HepG2 (cell line): ENCODE results near the gene JOSD1. TPM values are rescaled to one million over a fixed set of nuclear protein-coding genes. Genes with fewer than 3 reads are reported as not detected.

Experiments used
- ARID2 ChIP-seq: sonication (generic); formaldehyde crosslinking; IDR thresholded peaks from 2 replicates; pipeline ENCODE4 v1.8.1; 2022; ENCODE audit warnings: mild to moderate bottlenecking, missing genetic modification reagents, borderline replicate concordance
- ESRRA ChIP-seq: sonication (generic); formaldehyde crosslinking; IDR thresholded peaks from 2 replicates; pipeline ENCODE4 v1.5.1; 2020; ENCODE audit warnings: mild to moderate bottlenecking, low read depth, missing genetic modification reagents
- GATAD1 ChIP-seq: IDR thresholded peaks from 2 replicates; pipeline ENCODE4 v1.6.1; 2016; ENCODE audit warnings: missing genetic modification reagents, missing compliant biosample characterization
- HNF4A ChIP-seq: sonication (generic); formaldehyde crosslinking; IDR thresholded peaks from 2 replicates; pipeline ENCODE4 v1.4.0; 2020; ENCODE audit warnings: missing genetic modification reagents
- HOXA3 ChIP-seq: sonication (generic); formaldehyde crosslinking; IDR thresholded peaks from 2 replicates; pipeline ENCODE4 v1.5.0; 2020; ENCODE audit warnings: missing genetic modification reagents
- JDP2 ChIP-seq: sonication (generic); formaldehyde crosslinking; IDR thresholded peaks from 2 replicates; pipeline ENCODE4 v1.8.1; 2022; ENCODE audit warnings: missing genetic modification reagents, borderline replicate concordance
- KLF13 ChIP-seq: sonication (generic); formaldehyde crosslinking; IDR thresholded peaks from 2 replicates; pipeline ENCODE4 v1.4.0; 2020; ENCODE audit warnings: mild to moderate bottlenecking, missing genetic modification reagents
- KLF15 ChIP-seq: sonication (generic); formaldehyde crosslinking; IDR thresholded peaks from 2 replicates; pipeline ENCODE4 v1.8.1; 2023; ENCODE audit warnings: borderline replicate concordance, mild to moderate bottlenecking, inconsistent platforms, missing genetic modification reagents, mixed read lengths
- LCORL ChIP-seq, 2 experiments: fragments of 450-650 bp in 1 of 2; sonication (generic) in 1 of 2; formaldehyde crosslinking in 1 of 2; IDR thresholded peaks; 2 replicates each; pipeline versions ENCODE4 v1.5.0 to v1.6.1; 2017 to 2020; ENCODE audit warnings: antibody characterized with exemption in 1 of 2, missing genetic modification reagents in 1 of 2
- RXRB ChIP-seq: IDR thresholded peaks from 2 replicates; pipeline ENCODE4 v1.6.1; 2016; ENCODE audit warnings: borderline replicate concordance, missing genetic modification reagents, missing compliant biosample characterization
- SNRNP70 ChIP-seq: fragments of 200-400 bp; formaldehyde crosslinking; IDR thresholded peaks from 2 replicates; pipeline ENCODE4 v1.6.1; 2017; ENCODE audit warnings: mild to moderate bottlenecking, low read depth, low read length, moderate library complexity
- TAF1 ChIP-seq: sonication (generic); formaldehyde crosslinking; IDR thresholded peaks from 2 replicates; pipeline ENCODE4 v1.4.0; 2020; ENCODE audit warnings: missing genetic modification reagents
- TBX2 ChIP-seq: sonication (generic); formaldehyde crosslinking; IDR thresholded peaks from 2 replicates; pipeline ENCODE4 v1.5.0; 2020; ENCODE audit warnings: missing genetic modification reagents, mild to moderate bottlenecking, borderline replicate concordance
- TCF12 ChIP-seq, 2 experiments: fragments of 450-650 bp in 1 of 2; sonication (generic) in 1 of 2; formaldehyde crosslinking in 1 of 2; IDR thresholded peaks; 2 replicates each; pipeline versions ENCODE4 v1.6.1 to v1.8.0; 2017 to 2022; ENCODE audit warnings: antibody characterized with exemption in 1 of 2, mild to moderate bottlenecking in 1 of 2, missing genetic modification reagents in 1 of 2, moderate library complexity in 1 of 2
- ZNF333 ChIP-seq: sonication (generic); formaldehyde crosslinking; IDR thresholded peaks from 2 replicates; pipeline ENCODE4 v1.4.0; 2020; ENCODE audit warnings: mild to moderate bottlenecking, missing genetic modification reagents, borderline replicate concordance
- ZNF335 ChIP-seq: sonication (generic); formaldehyde crosslinking; IDR thresholded peaks from 2 replicates; pipeline ENCODE4 v1.4.0; 2020; ENCODE audit warnings: missing genetic modification reagents
- ZNF672 ChIP-seq: sonication (generic); formaldehyde crosslinking; IDR thresholded peaks from 2 replicates; pipeline ENCODE4 v1.8.1; 2022; ENCODE audit warnings: missing genetic modification reagents
- ZNF792 ChIP-seq: IDR thresholded peaks from 2 replicates; pipeline ENCODE4 v1.6.1; 2016
- ZSCAN29 ChIP-seq: sonication (generic); formaldehyde crosslinking; conservative IDR thresholded peaks from 2 replicates; pipeline ENCODE4 v1.4.0; 2020; ENCODE audit warnings: mild to moderate bottlenecking, missing genetic modification reagents
- polyA plus RNA-seq, 8 experiments: library from polyadenylated mRNA; depleted of rRNA in 3 of 8; stranded (reverse) in 7 of 8; unstranded in 1 of 8; fragments of >200 nt; fragmentation: Illumina TruSeq in 4 of 8; extraction: Trizol in 4 of 8; gene quantifications; 2 replicates each; pipeline versions ENCODE4 v1.2.1 to v1.2.3, GENCODE V29; 2011 to 2016; ENCODE audit warnings: low read depth in 4 of 8, missing spikeins in 1 of 8, mixed read lengths in 1 of 8; ENCODE audit not compliant: insufficient read depth in 1 of 8
- total RNA-seq, 5 experiments: library from RNA; depleted of rRNA; stranded (reverse); fragments of >200 nt; fragmentation: Illumina TruSeq; extraction: Trizol; gene quantifications; 2 replicates each; pipeline ENCODE4 v1.2.3, GENCODE V29; 2016; ENCODE audit warnings: low read depth in 1 of 5

JOSD1 gene
- total and polyA plus RNA-seq, 2 of the 13 experiments (the other 11 are each of a cell fraction or from before 2014, with no cell fraction given): 31.7 to 38.4 TPM

DNA sequence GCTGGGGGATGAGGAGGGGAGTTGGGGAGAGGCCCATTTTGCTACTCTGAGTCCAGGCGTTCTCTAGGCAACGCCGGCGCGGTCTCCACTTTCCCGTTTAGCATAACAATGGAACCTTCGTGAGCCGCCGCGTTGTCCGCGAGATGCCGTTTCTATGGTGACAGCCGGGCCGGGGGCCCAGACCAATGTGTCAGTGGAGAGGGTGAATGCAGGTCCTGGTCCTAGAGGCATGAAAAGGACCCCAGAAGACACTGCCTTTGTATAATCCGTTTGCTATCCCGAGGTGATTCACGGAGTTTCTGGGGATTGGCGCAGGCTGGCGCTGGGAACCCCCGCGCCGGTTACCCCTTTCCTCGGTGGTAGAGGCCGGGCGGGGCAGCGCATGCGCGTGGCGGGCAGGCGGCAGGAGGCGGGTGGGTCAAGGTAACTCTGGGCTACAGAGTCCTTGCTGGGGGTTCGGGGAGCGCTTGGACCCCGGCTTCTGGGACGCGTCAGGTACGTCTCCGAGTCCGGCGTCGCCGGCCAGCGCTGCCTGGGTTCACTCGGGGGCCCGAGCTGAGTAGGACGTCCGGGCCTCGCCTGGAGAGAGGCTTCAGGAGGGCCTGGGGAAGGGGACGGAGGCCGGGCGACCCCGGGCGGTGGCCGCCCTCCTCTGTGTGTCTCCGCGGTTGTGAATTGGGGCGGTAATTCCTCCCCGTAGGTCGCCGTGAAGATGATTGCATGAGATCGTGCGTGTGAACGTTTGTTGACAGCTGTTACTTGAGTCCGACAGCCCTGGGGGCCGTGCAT, 44.3 kb downstream of the JOSD1 start, which contains the start of the genes CBY1 and FAM227A (continued):
- TF ChIP-seq GATAD1 (CRISPR knock-in tag) (peak; percentile 63; the same call in 1 of the 2 replicates), ZNF792 (CRISPR knock-in tag) (no peak), ZNF333 (CRISPR knock-in tag) (no peak), LCORL (IDR thresholded peaks at IDR 0.05) (no peak), LCORL (CRISPR knock-in tag; IDR thresholded peaks at IDR 0.05) (no peak; the same call in 1 of the 2 replicates), HNF4A (CRISPR knock-in tag) (no peak; the same call in 1 of the 2 replicates), TAF1 (peak; percentile 67; the same call in 1 of the 2 replicates), TCF12 (IDR thresholded peaks at IDR 0.05) (no peak), TCF12 (CRISPR knock-in tag; IDR thresholded peaks at IDR 0.05) (no peak), RXRB (peak; percentile 37; the same call in 1 of the 2 replicates), ZNF672 (CRISPR knock-in tag) (no peak), JDP2 (CRISPR knock-in tag) (no peak), HOXA3 (CRISPR knock-in tag) (peak; percentile 18; the same call in 1 of the 2 replicates), TBX2 (CRISPR knock-in tag) (peak; percentile 45; the same call in 1 of the 2 replicates), SNRNP70 (no peak), KLF13 (CRISPR knock-in tag) (no peak), ZNF335 (CRISPR knock-in tag) (0 out of 2 replicates have a peak, but pooled peaks have one; percentile 43), ZSCAN29 (CRISPR knock-in tag) (no peak), ARID2 (CRISPR knock-in tag) (no peak), ESRRA (0 out of 2 replicates have a peak, but pooled peaks have one; percentile 38), KLF15 (CRISPR knock-in tag) (0 out of 2 replicates have a peak, but pooled peaks have one; percentile 36)
